ENCODE results near the gene OSBP2.

OSBP2 gene

DNA sequence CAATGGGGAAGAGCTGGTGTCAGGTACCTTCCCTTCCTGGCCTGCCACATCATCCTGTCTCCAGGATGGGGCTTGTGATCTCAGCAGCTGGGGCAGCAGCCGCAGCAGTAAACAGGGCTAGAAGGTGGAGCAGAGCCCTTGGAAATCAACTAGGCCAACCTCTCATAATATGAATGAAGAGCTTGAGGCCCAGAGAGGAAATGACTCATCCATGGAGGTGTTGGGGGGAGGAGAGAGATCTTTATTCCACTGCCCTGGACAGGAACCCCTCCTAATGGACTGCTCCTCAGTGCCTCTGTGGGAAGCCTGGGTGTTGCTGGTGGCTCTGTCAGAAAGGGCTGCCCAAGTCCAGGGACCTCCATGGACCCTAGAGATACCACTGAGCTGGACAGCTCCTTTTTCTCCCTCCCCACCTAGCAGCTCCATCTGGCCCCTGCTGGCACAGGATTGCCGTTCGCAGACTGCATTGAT is 111.8 kb downstream of the OSBP2 start:
- Histone ChIP-seq H3K4me1 (ENCODE audit: low read length) (peaks cover 11% of the 10 kb centered on the region), H3K9me3 (ENCODE audit: insufficient read depth, low read length) (no peaks in the 10 kb centered on the region), H3K27ac (ENCODE audit: low read length) (no peak overlapping the region), H4K20me1 (ENCODE audit: insufficient read depth, low read length) (no peaks in the 10 kb centered on the region), H2AFZ (ENCODE audit: low read depth, low read length) (no peak overlapping the region), H3K36me3 (replicated peaks; ENCODE audit: low read depth, low read length) (no peaks in the 10 kb centered on the region), H3K4me3 (ENCODE audit: low read length) (no peak overlapping the region), H3K9ac (ENCODE audit: low read length) (no peak overlapping the region), H3K4me2 (ENCODE audit: low read length) (peak overlapping the region; percentile 0; the same call in 1 of the 2 replicates), H3K79me2 (ENCODE audit: low read length) (no peaks in the 10 kb centered on the region), H3K27me3 (ENCODE audit: low read depth, low read length) (no peaks in the 10 kb centered on the region)
- TF ChIP-seq, protein P1, sequence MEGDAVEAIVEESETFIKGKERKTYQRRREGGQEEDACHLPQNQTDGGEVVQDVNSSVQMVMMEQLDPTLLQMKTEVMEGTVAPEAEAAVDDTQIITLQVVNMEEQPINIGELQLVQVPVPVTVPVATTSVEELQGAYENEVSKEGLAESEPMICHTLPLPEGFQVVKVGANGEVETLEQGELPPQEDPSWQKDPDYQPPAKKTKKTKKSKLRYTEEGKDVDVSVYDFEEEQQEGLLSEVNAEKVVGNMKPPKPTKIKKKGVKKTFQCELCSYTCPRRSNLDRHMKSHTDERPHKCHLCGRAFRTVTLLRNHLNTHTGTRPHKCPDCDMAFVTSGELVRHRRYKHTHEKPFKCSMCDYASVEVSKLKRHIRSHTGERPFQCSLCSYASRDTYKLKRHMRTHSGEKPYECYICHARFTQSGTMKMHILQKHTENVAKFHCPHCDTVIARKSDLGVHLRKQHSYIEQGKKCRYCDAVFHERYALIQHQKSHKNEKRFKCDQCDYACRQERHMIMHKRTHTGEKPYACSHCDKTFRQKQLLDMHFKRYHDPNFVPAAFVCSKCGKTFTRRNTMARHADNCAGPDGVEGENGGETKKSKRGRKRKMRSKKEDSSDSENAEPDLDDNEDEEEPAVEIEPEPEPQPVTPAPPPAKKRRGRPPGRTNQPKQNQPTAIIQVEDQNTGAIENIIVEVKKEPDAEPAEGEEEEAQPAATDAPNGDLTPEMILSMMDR (IDR thresholded peaks at IDR 0.05; ENCODE audit: low read depth, low read length) = no peak
- TF ChIP-seq EZH2phosphoT487 (IDR thresholded peaks at IDR 0.05; ENCODE audit: low read depth) = no peak

DNA sequence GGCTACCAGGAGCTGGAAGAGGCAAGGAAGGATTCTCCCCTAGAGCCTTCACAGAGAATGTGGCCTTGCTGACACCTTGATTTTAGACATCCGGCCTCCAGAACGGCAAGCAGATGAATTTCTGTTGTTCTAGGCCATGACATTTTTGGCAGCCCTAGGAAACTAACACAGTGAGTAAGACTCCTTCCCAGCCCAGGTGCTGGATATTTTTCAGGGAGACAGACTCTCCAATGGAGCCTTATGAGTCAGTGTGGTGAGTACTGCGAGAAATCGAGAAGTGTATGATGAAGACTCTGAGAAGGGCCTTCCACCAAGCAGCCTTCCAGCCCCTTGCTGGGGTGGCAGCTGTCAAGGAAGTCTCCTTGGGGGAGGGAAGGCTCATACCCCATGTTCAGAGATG is 114.4 kb downstream of the OSBP2 start:
- TF ChIP-seq EZH2phosphoT487 (IDR thresholded peaks at IDR 0.05; ENCODE audit: low read depth) = no peak
- TF ChIP-seq, protein P1 (IDR thresholded peaks at IDR 0.05; ENCODE audit: low read depth, low read length) = no peak
- Histone ChIP-seq H3K27ac (ENCODE audit: low read length) (no peak overlapping the region), H3K4me3 (ENCODE audit: low read length) (no peak overlapping the region), H3K36me3 (replicated peaks; ENCODE audit: low read depth, low read length) (no peaks in the 10 kb centered on the region), H2AFZ (ENCODE audit: low read depth, low read length) (no peak overlapping the region), H3K79me2 (ENCODE audit: low read length) (no peaks in the 10 kb centered on the region), H3K27me3 (ENCODE audit: low read depth, low read length) (no peaks in the 10 kb centered on the region), H3K9me3 (ENCODE audit: insufficient read depth, low read length) (no peaks in the 10 kb centered on the region), H4K20me1 (ENCODE audit: insufficient read depth, low read length) (no peaks in the 10 kb centered on the region), H3K4me2 (ENCODE audit: low read length) (no peak overlapping the region), H3K4me1 (ENCODE audit: low read length) (peaks cover 11% of the 10 kb centered on the region), H3K9ac (ENCODE audit: low read length) (no peak overlapping the region)

DNA sequence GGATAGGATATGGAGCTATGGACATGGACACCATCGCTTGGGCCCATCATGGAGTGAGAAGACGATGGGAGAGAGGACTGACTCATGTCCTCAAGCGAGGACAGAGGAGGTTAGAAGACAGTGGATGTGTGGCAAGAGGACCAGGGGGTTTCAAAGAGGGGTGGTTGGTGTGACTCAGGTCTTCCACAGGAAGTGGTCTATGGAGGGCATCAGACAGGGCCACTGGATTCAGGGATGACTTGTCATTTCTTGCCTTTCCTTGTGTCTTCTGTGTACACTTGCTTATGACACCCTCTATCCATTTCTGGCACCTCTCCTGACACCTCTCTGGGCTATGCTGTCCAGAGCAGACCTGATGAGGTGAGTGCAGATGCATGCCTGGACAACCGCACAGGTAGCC is 115.4 kb downstream of the OSBP2 start:
- H3K4me1 ChIP-seq (ENCODE audit: low read length) = peaks cover 11% of the 10 kb centered on the region
- H3K9ac ChIP-seq (ENCODE audit: low read length) = no peak overlapping the region
- H3K9me3 ChIP-seq (ENCODE audit: insufficient read depth, low read length) = no peaks in the 10 kb centered on the region
- H2AFZ ChIP-seq (ENCODE audit: low read depth, low read length) = no peak overlapping the region
- no peak overlapping the region for H3K4me3 ChIP-seq (ENCODE audit: low read length)
- H3K4me2 ChIP-seq (ENCODE audit: low read length) = no peak overlapping the region
- no peaks in the 10 kb centered on the region for H4K20me1 ChIP-seq (ENCODE audit: insufficient read depth, low read length)
- no peak overlapping the region for H3K27ac ChIP-seq (ENCODE audit: low read length)
- no peaks in the 10 kb centered on the region for H3K36me3 ChIP-seq (replicated peaks; ENCODE audit: low read depth, low read length)
- no peaks in the 10 kb centered on the region for H3K79me2 ChIP-seq (ENCODE audit: low read length)
- TF ChIP-seq EZH2phosphoT487 (IDR thresholded peaks at IDR 0.05; ENCODE audit: low read depth) = no peak
- TF ChIP-seq, protein P1 (IDR thresholded peaks at IDR 0.05; ENCODE audit: low read depth, low read length) = no peak
- no peaks in the 10 kb centered on the region for H3K27me3 ChIP-seq (ENCODE audit: low read depth, low read length)

DNA sequence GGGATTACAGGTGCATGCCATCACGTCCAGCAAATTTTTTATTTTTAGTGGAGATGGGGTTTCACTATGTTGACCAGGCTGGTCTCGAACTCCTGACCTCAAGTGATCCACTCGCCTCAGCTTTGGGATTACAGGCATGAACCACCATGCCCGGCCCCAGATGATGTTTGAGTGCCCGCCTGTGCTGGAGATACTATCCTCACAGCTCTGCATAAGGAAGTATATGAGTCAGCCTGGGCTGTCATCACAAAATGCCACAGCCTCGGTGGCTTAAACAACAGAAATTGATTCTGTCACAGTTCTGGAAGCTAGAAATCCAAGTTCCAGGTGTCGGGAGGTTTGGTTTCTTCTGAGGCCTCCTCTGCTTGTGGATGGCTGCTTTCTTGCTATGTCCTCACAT is 119.3 kb downstream of the OSBP2 start:
- Histone ChIP-seq H3K27me3 (ENCODE audit: low read depth, low read length) (no peaks in the 10 kb centered on the region), H3K79me2 (ENCODE audit: low read length) (no peaks in the 10 kb centered on the region), H3K4me1 (ENCODE audit: low read length) (no peaks in the 10 kb centered on the region), H3K27ac (ENCODE audit: low read length) (no peak overlapping the region), H2AFZ (ENCODE audit: low read depth, low read length) (no peak overlapping the region), H3K4me2 (ENCODE audit: low read length) (no peak overlapping the region), H3K4me3 (ENCODE audit: low read length) (no peak overlapping the region), H4K20me1 (ENCODE audit: insufficient read depth, low read length) (no peaks in the 10 kb centered on the region), H3K9me3 (ENCODE audit: insufficient read depth, low read length) (no peaks in the 10 kb centered on the region), H3K36me3 (replicated peaks; ENCODE audit: low read depth, low read length) (no peaks in the 10 kb centered on the region), H3K9ac (ENCODE audit: low read length) (no peak overlapping the region)
- TF ChIP-seq EZH2phosphoT487 (IDR thresholded peaks at IDR 0.05; ENCODE audit: low read depth) = no peak
- TF ChIP-seq, protein P1 (IDR thresholded peaks at IDR 0.05; ENCODE audit: low read depth, low read length) = no peak

Data from OCI-LY3 (cell line).